K562 (cell line): ENCODE measurements around the gene TTC24. TPM values are rescaled to one million over a fixed set of nuclear protein-coding genes. Genes with fewer than 3 reads are reported as not detected.

Source experiments
- ATF1 ChIP-seq, 2 experiments: fragments of 450-650 bp in 1 of 2; IDR thresholded peaks; 2 replicates each; pipeline ENCODE4 v1.6.1; 2016; ENCODE audit warnings: missing compliant biosample characterization in 1 of 2, missing genetic modification characterization in 1 of 2
- ATF7 ChIP-seq: fragments of 450-650 bp; IDR thresholded peaks from 2 replicates; pipeline ENCODE4 v1.7.1; 2014; ENCODE audit warnings: mild to moderate bottlenecking, moderate library complexity
- E2F8 ChIP-seq: fragments of 450-650 bp; IDR thresholded peaks from 2 replicates; pipeline ENCODE4 v1.7.1; 2018; ENCODE audit warnings: mild to moderate bottlenecking, low read depth; ENCODE audit not compliant: partially characterized antibody
- FIP1L1 ChIP-seq: fragments of 200-400 bp; formaldehyde crosslinking; IDR thresholded peaks from 2 replicates; pipeline ENCODE4 v1.6.1; 2018; ENCODE audit warnings: mild to moderate bottlenecking, low read depth, low read length; ENCODE audit not compliant: poor library complexity, severe bottlenecking
- HINFP ChIP-seq: fragments of 450-650 bp; conservative IDR thresholded peaks from 2 replicates; pipeline ENCODE4 v1.6.1; 2016; ENCODE audit warnings: missing genetic modification characterization, low read depth, mild to moderate bottlenecking, control low read depth, missing compliant biosample characterization
- KLF1 ChIP-seq: fragments of 450-650 bp; IDR thresholded peaks from 2 replicates; pipeline ENCODE4 v1.6.1; 2016; ENCODE audit warnings: missing genetic modification characterization, missing compliant biosample characterization
- MCM2 ChIP-seq: fragments of 450-650 bp; IDR thresholded peaks from 2 replicates; pipeline ENCODE4 v1.6.1; 2017; ENCODE audit warnings: low read depth, mild to moderate bottlenecking
- POLR2AphosphoS5 ChIP-seq: IDR thresholded peaks from 2 replicates; pipeline ENCODE4 v1.6.1; 2011; ENCODE audit warnings: mild to moderate bottlenecking, low read depth, low read length, moderate library complexity; ENCODE audit not compliant: control insufficient read depth, insufficient read depth
- PTRF ChIP-seq: fragments of 450-650 bp; IDR thresholded peaks from 2 replicates; pipeline ENCODE4 v1.6.1; 2016; ENCODE audit warnings: mild to moderate bottlenecking, missing genetic modification characterization, missing compliant biosample characterization
- REST ChIP-seq, 2 experiments: fragments of 450-650 bp; formaldehyde crosslinking in 1 of 2; IDR thresholded peaks; 2 replicates each; pipeline versions ENCODE4 v1.4.0 to v1.6.1; 2014 to 2020; ENCODE audit warnings: mild to moderate bottlenecking in 2 of 2, borderline replicate concordance in 1 of 2, low read depth in 1 of 2
- ZFP36 ChIP-seq: fragments of 150-350 bp; IDR thresholded peaks from 2 replicates; pipeline ENCODE4 v1.6.1; 2018; ENCODE audit warnings: low read length, low read depth; ENCODE audit not compliant: partially characterized antibody
- ZNF324 ChIP-seq: fragments of 250-450 bp; sonication (Bioruptor Pico); IDR thresholded peaks from 2 replicates; pipeline ENCODE4 v1.4.0; 2020; ENCODE audit warnings: mild to moderate bottlenecking
- ZNF431 ChIP-seq: sonication (generic); formaldehyde crosslinking; IDR thresholded peaks from 2 replicates; pipeline ENCODE4 v1.8.0; 2022; ENCODE audit warnings: mild to moderate bottlenecking, missing genetic modification reagents
- ZNF695 ChIP-seq: fragments of 450-650 bp; formaldehyde crosslinking; IDR thresholded peaks from 2 replicates; pipeline ENCODE4 v1.4.0; 2020; ENCODE audit warnings: mild to moderate bottlenecking, moderate library complexity
- ZNF717 ChIP-seq: fragments of 250-450 bp; sonication (Bioruptor Pico); IDR thresholded peaks from 2 replicates; pipeline ENCODE4 v1.5.0; 2021
- polyA plus RNA-seq, 8 experiments: library from polyadenylated mRNA; depleted of rRNA in 4 of 8; stranded (reverse) in 5 of 8; unstranded in 3 of 8; fragments of >200 nt; fragmentation: Nextera tagmentation in 2 of 8; fragmentation: Illumina TruSeq in 1 of 8; extraction: Ambion mirVana in 2 of 8; extraction: Trizol in 1 of 8; gene quantifications; 2 replicates each; pipeline versions ENCODE4 v1.2.1 to v1.2.3, GENCODE V29; 2011 to 2014; ENCODE audit warnings: inconsistent platforms in 1 of 8, missing spikeins in 1 of 8
- total RNA-seq, 7 experiments: library from RNA; depleted of rRNA in 6 of 7; stranded (reverse); fragments of >200 nt in 6 of 7; fragmentation: Illumina TruSeq in 2 of 7; extraction: Trizol in 2 of 7; gene quantifications; 2 replicates each; pipeline versions ENCODE4 v1.2.1 to v1.2.3, GENCODE V29; 2011 to 2021; ENCODE audit warnings: low replicate concordance in 1 of 7

The TTC24 gene
- total and polyA plus RNA-seq, 9 of the 15 experiments (the other 6 are each of a cell fraction or from before 2014, with no cell fraction given): not detected

- no peak for TF ChIP-seq REST (IDR thresholded peaks at IDR 0.05; ENCODE audit: borderline replicate concordance)
- 0 out of 2 replicates have a peak, but pooled peaks have one; percentile 28 for TF ChIP-seq REST (CRISPR knock-in tag; IDR thresholded peaks at IDR 0.05; ENCODE audit: low read depth)
- TF ChIP-seq KLF1 (tag): 0 out of 2 replicates have a peak, but pooled peaks have one; percentile 18
- no peak for TF ChIP-seq ZNF717 (CRISPR knock-in tag)
- no peak for TF ChIP-seq ZNF695 (CRISPR knock-in tag)
- no peak for TF ChIP-seq MCM2
- no peak for TF ChIP-seq ZFP36
- TF ChIP-seq HINFP: no peak
- TF ChIP-seq POLR2AphosphoS5: peak; percentile 66; the same call in 1 of the 2 replicates
- TF ChIP-seq ZNF431 (CRISPR knock-in tag): no peak
- TF ChIP-seq ATF1 (CRISPR knock-in tag; IDR thresholded peaks at IDR 0.05): no peak
- TF ChIP-seq ATF1 (tag; IDR thresholded peaks at IDR 0.05): no peak
- peak; percentile 55 for TF ChIP-seq FIP1L1
- no peak for TF ChIP-seq PTRF (tag)
- 0 out of 2 replicates have a peak, but pooled peaks have one; percentile 35 for TF ChIP-seq ATF7
- TF ChIP-seq E2F8: no peak
- TF ChIP-seq ZNF324: no peak
Measured at GRCh38 chr1:156591432-156592157, 12.1 kb downstream of the TTC24 start, which contains the start of gene NAXE (continued).
